Panc1 (cell line): ENCODE results near the gene IL18RAP. TPM values are rescaled to one million over a fixed set of nuclear protein-coding genes. Genes with fewer than 3 reads are reported as not detected.

Experiments used
- ATAC-seq: fragments of 200-7000 bp; cut with Tn5 transposase; 2 replicates; pipeline ENCODE4 v1.9.1; 2020; ENCODE audit warnings: mild to moderate bottlenecking, moderate library complexity
- BruUV-seq: library from RNA; stranded (reverse); fragments of 400-500 nt; replicated peaks from 2 replicates; lab custom pipeline; 2021; lab: Mats Ljungman, UMichigan
- CTCF ChIA-PET: fragments of 300-600 bp; sonication (Branson Sonifier 250); formaldehyde crosslinking; loops from one replicate; lab custom pipeline; 2022; ENCODE audit warnings: antibody characterized with exemption; lab: Charles Lee
- POLR2A ChIA-PET: fragments of 300-600 bp; sonication (Branson Sonifier 250); formaldehyde crosslinking; loops from one replicate; lab custom pipeline; 2022; ENCODE audit warnings: antibody characterized with exemption; lab: Charles Lee
- DNase-seq: peaks from one replicate; pipeline ENCODE4 v3.0.0-alpha.2; 2010; ENCODE audit warnings: low read depth, low spot score
- H3K27ac ChIP-seq: 2 replicates; pipeline ENCODE4 v1.5.1; 2011; ENCODE audit warnings: mild to moderate bottlenecking, low read length, inconsistent platforms
- H3K27me3 ChIP-seq: fragments of 200-500 bp; sonication (Bioruptor generic); 2 replicates; pipeline ENCODE4 v1.6.0; 2014; ENCODE audit warnings: low read length, inconsistent platforms; ENCODE audit not compliant: control insufficient read depth, insufficient read depth
- H3K36me3 ChIP-seq: fragments of 200-500 bp; sonication (Bioruptor generic); 2 replicates; pipeline ENCODE4 v1.5.1; 2014; ENCODE audit warnings: inconsistent platforms, mild to moderate bottlenecking, low read length, moderate library complexity; ENCODE audit not compliant: control insufficient read depth, insufficient read depth
- H3K4me1 ChIP-seq: 2 replicates; pipeline ENCODE4 v1.5.1; 2011; ENCODE audit warnings: inconsistent platforms, mild to moderate bottlenecking, low read length, moderate library complexity; ENCODE audit not compliant: control insufficient read depth, insufficient read depth
- H3K4me3 ChIP-seq, 2 experiments: 2 replicates each; pipeline ENCODE4 v1.5.1; 2011 to 2012; ENCODE audit warnings: low read depth in 2 of 2, low read length in 2 of 2, mild to moderate bottlenecking in 2 of 2, inconsistent platforms in 1 of 2, moderate library complexity in 1 of 2
- H3K9me3 ChIP-seq: fragments of 200-500 bp; sonication (Bioruptor generic); 2 replicates; pipeline ENCODE4 v1.5.1; 2014; ENCODE audit warnings: low read depth, mild to moderate bottlenecking, inconsistent platforms, low read length, moderate library complexity; ENCODE audit not compliant: control insufficient read depth, insufficient read depth
- CTCF ChIP-seq: fragments of 450-650 bp; IDR thresholded peaks from 2 replicates; pipeline ENCODE4 v1.5.1; 2017; ENCODE audit warnings: mild to moderate bottlenecking
- POLR2AphosphoS5 ChIP-seq: IDR thresholded peaks from 2 replicates; pipeline ENCODE4 v1.6.1; 2012; ENCODE audit warnings: mild to moderate bottlenecking, low read depth, low read length, moderate library complexity
- REST ChIP-seq, 2 experiments: IDR thresholded peaks; 2 replicates each; pipeline ENCODE4 v1.6.1; 2011 to 2012; ENCODE audit warnings: low read depth in 2 of 2, control low read depth in 1 of 2, low read length in 1 of 2, mild to moderate bottlenecking in 1 of 2, moderate library complexity in 1 of 2; ENCODE audit not compliant: insufficient read depth in 1 of 2
- SIN3A ChIP-seq: IDR thresholded peaks from 2 replicates; pipeline ENCODE4 v1.6.1; 2012; ENCODE audit warnings: low read depth, mild to moderate bottlenecking, low read length, moderate library complexity, borderline replicate concordance; ENCODE audit not compliant: insufficient read depth
- TCF7L2 ChIP-seq: IDR thresholded peaks from 2 replicates; pipeline ENCODE4 v1.6.1; 2011; ENCODE audit warnings: mild to moderate bottlenecking, low read depth, low read length, inconsistent platforms
- in situ Hi-C: cut with HindIII; loops from 2 replicates; pipeline ENCODE4 v1.10.0; 2016; ENCODE audit warnings: low sequenced_read_pairs, low pct_unique_long_range_greater_than_20kb
- intact Hi-C: fragments of 100-400 bp; cut with micrococcal nuclease; formaldehyde crosslinking; loops from one replicate; pipeline ENCODE4 v1.10.0; 2022; ENCODE audit not compliant: unreplicated experiment
- total RNA-seq: library from RNA; stranded (reverse); gene quantifications from one replicate; pipeline ENCODE4 v1.2.1, GENCODE V29; 2021; ENCODE audit not compliant: unreplicated experiment

The IL18RAP gene
- total RNA-seq, 1 experiment from 2014 or later, result not detected

- no peak for DNase-seq
- POLR2A ChIA-PET, result no interaction called here
Observed at GRCh38 chr2:102399499-102400141, 23.3 kb upstream of the IL18RAP start.

GRCh38 chr2:102401456-102401855, 21.5 kb upstream of the IL18RAP start:
- no peak for TF ChIP-seq POLR2AphosphoS5
- TF ChIP-seq TCF7L2, result no peak
- no peak for TF ChIP-seq CTCF
- TF ChIP-seq SIN3A, result no peak
- TF ChIP-seq REST (IDR thresholded peaks at IDR 0.05; ENCODE audit: insufficient read depth in 1 of 2, low read depth in 2 of 2, low read length in 1 of 2), result no peak
- ATAC-seq, result no peak
- H3K4me1 ChIP-seq, result no peaks in the 10 kb centered on the region
- intact Hi-C loops (no loop called here), in situ Hi-C loops (no loop called here)
- no peak for DNase-seq
- H3K27ac ChIP-seq, result no peak overlapping the region
- ChIA-PET POLR2A (no interaction called here), CTCF (no interaction called here)
- H3K36me3 ChIP-seq, result no peaks in the 10 kb centered on the region
- H3K9me3 ChIP-seq, result no peaks in the 10 kb centered on the region
- no TSS peak for BruUV-seq
- no peaks in the 10 kb centered on the region; the same call in 1 of the 2 replicates for H3K27me3 ChIP-seq
- no peak overlapping the region for H3K4me3 ChIP-seq

More at GRCh38 chr2:102399499-102400141, 23.3 kb upstream of the IL18RAP start:
- ATAC-seq, result no peak
- BruUV-seq, result no TSS peak
- Histone ChIP-seq H3K27ac (no peak overlapping the region), H3K4me3 (no peak overlapping the region), H3K4me1 (no peaks in the 10 kb centered on the region), H3K36me3 (no peaks in the 10 kb centered on the region), H3K9me3 (no peaks in the 10 kb centered on the region), H3K27me3 (no peaks in the 10 kb centered on the region; the same call in none of the 2 replicates)
- CTCF ChIA-PET, result no interaction called here
- TF ChIP-seq SIN3A, result no peak
- TF ChIP-seq CTCF, result no peak
- TF ChIP-seq TCF7L2, result no peak
- no peak for TF ChIP-seq POLR2AphosphoS5
- TF ChIP-seq REST (IDR thresholded peaks at IDR 0.05; ENCODE audit: insufficient read depth in 1 of 2, low read depth in 2 of 2, low read length in 1 of 2), result no peak
- in situ Hi-C loops, result no loop called here
- intact Hi-C loops, result no loop called here
